HEK293 (cell line): ENCODE results near the gene NENF.

Experiments
- CTCF ChIP-seq: fragments of 450-650 bp; formaldehyde crosslinking; IDR thresholded peaks from 2 replicates; pipeline ENCODE4 v1.5.1; 2016; ENCODE audit warnings: missing biosample characterization, missing genetic modification characterization
- ZNF837 ChIP-seq: fragments of 450-650 bp; formaldehyde crosslinking; IDR thresholded peaks from 2 replicates; pipeline ENCODE4 v1.5.1; 2016; ENCODE audit warnings: missing biosample characterization, missing genetic modification characterization

- TF ChIP-seq CTCF, result no peak
- no peak for TF ChIP-seq ZNF837 (tag by site-specific recombination)
Observed at GRCh38 chr1:212432272-212432660, 454 bp upstream of the NENF start.
